ENCODE results near the gene GPR153.

DNA sequence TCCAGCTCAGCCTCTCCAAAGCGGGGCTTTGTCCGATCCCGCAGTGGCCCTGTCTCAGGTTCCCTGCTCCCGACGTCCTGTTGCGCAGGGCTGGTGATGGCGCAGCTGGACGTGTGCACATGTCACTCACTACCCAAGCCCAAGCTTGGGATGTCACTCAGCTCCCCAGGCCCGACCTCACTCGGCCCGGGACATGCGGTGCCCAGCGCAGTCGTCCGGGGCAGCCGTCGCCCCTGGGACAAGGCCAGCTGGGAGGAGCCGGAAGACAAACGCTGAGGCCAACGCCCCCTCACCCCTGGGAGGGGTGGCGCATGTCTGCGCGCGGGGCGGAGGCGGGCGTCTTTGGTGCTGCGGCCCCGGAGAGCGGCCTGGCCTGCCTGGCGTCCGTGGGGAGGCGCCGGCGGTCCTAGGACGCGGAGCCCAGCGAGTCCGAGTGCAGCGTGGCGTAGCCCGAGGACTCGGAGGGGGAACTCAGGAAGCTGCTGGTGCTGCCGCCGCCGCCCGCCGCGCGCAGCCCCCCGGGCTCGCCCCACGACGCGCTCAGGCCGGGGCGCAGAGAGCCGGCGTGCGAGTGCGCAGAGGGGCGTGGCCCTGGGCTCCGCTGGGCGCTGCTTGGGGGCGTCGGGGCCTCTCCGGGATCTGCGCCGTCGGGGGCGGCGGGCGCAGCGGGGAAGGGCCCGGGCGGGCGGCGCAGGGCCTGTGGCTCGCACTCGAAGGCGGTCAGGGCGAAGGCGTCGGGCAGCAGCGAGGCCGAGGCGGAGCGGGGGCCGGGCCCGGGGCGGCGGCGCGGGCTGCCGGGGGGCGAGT, 11.8 kb downstream of the GPR153 start:
- TF ChIP-seq EZH2 (IDR thresholded peaks at IDR 0.05; ENCODE audit: insufficient read depth, poor library complexity, severe bottlenecking), result no peak
- TF ChIP-seq EZH2phosphoT487 (IDR thresholded peaks at IDR 0.05; ENCODE audit: insufficient read depth, low read depth), result no peak

Data from GM23248 (cell line).